AG04450 (cell line): ENCODE data around the gene HDAC2. TPM values are rescaled to one million over a fixed set of nuclear protein-coding genes. Genes with fewer than 3 reads are reported as not detected.
"Not testable (repeated sequence)": the region's sequence is repeated elsewhere in the genome, so short reads cannot be mapped to it uniquely, and the experiment has no call there.

Source experiments
- CTCF ChIA-PET: fragments of 300-600, 350-600 bp; formaldehyde crosslinking; extraction: SDS; loops from one replicate; lab custom pipeline; 2022; ENCODE audit warnings: antibody characterized with exemption, inconsistent platforms; lab: Charles Lee
- POLR2A ChIA-PET: fragments of 350-600 bp; formaldehyde crosslinking; extraction: SDS; loops from one replicate; lab custom pipeline; 2021; ENCODE audit warnings: antibody characterized with exemption, inconsistent platforms; lab: Yijun Ruan, JAX
- DNase-seq: peaks from one replicate; pipeline ENCODE4 v3.0.0-alpha.2; 2011; ENCODE audit warnings: low read depth, low spot score
- H3K27ac ChIP-seq: one replicate; pipeline ENCODE4 v1.5.1; 2012; ENCODE audit warnings: low read depth, low read length, control low read depth
- H3K27me3 ChIP-seq: one replicate; pipeline ENCODE4 v1.6.0; 2012; ENCODE audit warnings: low read length; ENCODE audit not compliant: control insufficient read depth, insufficient read depth
- H3K4me3 ChIP-seq: 2 replicates; pipeline ENCODE4 v1.5.1; 2011; ENCODE audit warnings: mild to moderate bottlenecking, low read depth, low read length, control low read depth
- H3K9me3 ChIP-seq: 2 replicates; pipeline ENCODE4 v1.5.1; 2012; ENCODE audit warnings: low read length; ENCODE audit not compliant: control insufficient read depth, insufficient read depth
- polyA plus RNA-seq: library from polyadenylated mRNA; depleted of rRNA; stranded (reverse); fragments of >200 nt; gene quantifications from 2 replicates; pipeline ENCODE4 v1.2.3, GENCODE V29; 2011
- TF ChIP-seq, protein P1 (sequence below): IDR thresholded peaks from 2 replicates; pipeline ENCODE4 v1.5.1; 2011; ENCODE audit warnings: low read depth, low read length, control low read depth, inconsistent platforms

Gene HDAC2
- polyA plus RNA-seq, 1 experiment: 242 TPM

DNA sequence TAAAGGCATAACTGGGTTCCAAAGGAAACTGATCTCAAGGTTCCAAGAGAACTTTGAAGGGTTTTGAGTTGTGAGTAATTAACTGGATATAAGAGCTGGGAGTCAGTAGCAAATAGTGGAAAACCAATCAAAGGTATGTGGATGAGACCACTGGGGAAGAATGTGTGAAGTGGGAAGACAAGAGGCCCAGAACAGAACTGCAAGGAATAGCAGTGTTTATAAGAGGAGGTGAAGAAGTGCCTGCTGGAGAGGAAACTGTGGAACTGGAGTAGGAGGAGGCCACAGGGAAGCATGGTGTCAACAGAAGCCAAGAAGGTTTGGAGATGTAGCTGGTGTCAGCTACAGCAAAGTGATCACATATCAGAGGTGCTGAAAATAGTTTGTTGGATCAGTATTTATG lies 18.7 kb upstream of the HDAC2 start:
- Histone ChIP-seq H3K27me3 (no peaks in the 10 kb centered on the region), H3K9me3 (no peaks in the 10 kb centered on the region), H3K4me3 (no peak overlapping the region), H3K27ac (no peak overlapping the region)
- TF ChIP-seq, protein P1, sequence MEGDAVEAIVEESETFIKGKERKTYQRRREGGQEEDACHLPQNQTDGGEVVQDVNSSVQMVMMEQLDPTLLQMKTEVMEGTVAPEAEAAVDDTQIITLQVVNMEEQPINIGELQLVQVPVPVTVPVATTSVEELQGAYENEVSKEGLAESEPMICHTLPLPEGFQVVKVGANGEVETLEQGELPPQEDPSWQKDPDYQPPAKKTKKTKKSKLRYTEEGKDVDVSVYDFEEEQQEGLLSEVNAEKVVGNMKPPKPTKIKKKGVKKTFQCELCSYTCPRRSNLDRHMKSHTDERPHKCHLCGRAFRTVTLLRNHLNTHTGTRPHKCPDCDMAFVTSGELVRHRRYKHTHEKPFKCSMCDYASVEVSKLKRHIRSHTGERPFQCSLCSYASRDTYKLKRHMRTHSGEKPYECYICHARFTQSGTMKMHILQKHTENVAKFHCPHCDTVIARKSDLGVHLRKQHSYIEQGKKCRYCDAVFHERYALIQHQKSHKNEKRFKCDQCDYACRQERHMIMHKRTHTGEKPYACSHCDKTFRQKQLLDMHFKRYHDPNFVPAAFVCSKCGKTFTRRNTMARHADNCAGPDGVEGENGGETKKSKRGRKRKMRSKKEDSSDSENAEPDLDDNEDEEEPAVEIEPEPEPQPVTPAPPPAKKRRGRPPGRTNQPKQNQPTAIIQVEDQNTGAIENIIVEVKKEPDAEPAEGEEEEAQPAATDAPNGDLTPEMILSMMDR: 0 out of 2 replicates have a peak, but pooled peaks have one; percentile 5
- no peak for DNase-seq
- POLR2A ChIA-PET: no interaction called here
- CTCF ChIA-PET: interaction anchor here (0.6 to 8.6 kb wide), 4 partner anchors 9 to 1909 kb away, joined by 3 to 232 read pairs (median 10); no protein-coding TSS in a partner anchor

DNA sequence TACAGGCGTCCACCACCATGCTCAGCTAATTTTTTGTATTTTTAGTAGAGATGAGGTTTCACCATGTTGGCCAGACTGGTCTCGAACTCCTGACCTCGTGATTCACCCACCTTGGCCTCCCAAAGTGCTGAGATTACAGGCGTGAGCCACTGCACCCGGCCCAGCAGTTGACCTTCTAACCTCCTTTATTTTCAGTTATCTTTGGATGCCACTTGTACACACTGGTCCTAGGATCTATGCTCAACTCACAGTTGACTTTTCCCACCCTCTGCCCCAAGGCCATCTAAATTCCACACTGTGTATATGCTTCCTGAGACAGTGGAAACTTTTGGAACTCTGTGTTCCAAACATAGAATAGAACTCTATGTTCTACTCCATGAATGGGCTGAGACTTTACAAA lies 11.7 kb upstream of the HDAC2 start:
- H3K27me3 ChIP-seq, H3K9me3 ChIP-seq, H3K4me3 ChIP-seq, H3K27ac ChIP-seq, DNase-seq, CTCF ChIA-PET, POLR2A ChIA-PET: not testable (repeated sequence)

DNA sequence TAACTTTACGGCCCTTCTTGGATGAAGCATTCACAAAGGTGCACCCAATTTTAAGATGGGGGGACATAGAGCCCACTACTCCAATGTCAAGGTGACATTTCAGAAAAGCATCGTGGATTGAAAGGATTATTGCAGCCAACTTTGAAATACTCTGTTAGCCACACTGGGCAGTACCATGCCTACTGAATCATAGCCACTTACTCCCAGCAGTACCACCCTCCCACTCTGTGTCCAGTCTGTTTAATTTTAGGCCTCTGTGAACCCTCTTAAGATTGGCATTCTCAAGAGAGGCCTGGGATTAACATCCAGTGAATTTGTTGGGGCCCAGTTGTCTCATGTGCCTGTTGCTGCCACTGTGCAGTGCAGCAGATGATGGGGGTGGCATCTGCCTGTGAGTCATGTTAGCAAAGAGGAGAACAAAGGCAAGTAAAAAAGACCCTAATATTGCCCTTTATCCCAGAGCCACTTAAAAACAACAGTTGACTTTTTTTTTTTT lies 11.2 kb upstream of the HDAC2 start:
- POLR2A ChIA-PET: interaction anchor here (0.7 kb wide), 1 partner anchor 13 kb away, joined by 3 read pairs; no protein-coding TSS in a partner anchor
- no peaks in the 10 kb centered on the region for H3K27me3 ChIP-seq
- no peaks in the 10 kb centered on the region for H3K9me3 ChIP-seq
- no peak overlapping the region for H3K27ac ChIP-seq
- no peak overlapping the region for H3K4me3 ChIP-seq
- CTCF ChIA-PET: interaction anchor here (0.7 to 2.9 kb wide), 5 partner anchors 8 to 1560 kb away, joined by 3 to 62 read pairs (median 6); no protein-coding TSS in a partner anchor
- DNase-seq: no peak
- TF ChIP-seq, protein P1: no peak

DNA sequence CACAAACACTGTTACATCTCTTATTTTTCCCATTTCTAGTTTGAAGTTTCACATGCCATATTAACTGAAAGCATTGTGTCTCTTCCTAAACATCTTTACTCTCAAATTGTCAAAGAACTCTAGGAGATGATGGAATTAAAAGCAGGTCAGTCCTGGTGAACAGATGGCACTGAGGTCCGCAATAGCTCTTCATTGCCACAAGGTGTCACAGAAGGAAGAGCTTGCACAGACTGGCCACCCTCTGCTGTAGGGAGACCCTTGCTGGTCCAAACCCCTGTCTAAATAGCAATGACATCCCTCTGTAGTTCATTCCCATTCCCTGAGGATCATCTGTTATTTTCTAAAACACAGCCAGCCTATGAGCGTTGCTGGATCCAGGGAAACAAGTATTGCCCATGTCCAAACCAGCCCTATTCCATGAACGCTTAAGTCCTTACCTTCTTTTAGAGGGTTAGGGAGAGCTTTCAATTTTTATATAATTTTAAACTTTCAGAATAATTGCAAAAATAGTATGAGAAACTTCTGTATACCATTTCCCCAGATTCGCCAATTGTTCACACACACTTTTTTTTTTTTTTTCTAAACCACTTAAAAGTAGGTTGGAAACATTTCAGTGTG lies 10.1 kb upstream of the HDAC2 start:
- Histone ChIP-seq H3K27ac (no peak overlapping the region), H3K4me3 (no peak overlapping the region), H3K27me3 (no peaks in the 10 kb centered on the region), H3K9me3 (no peaks in the 10 kb centered on the region)
- ChIA-PET CTCF (interaction anchor here (0.7 to 2.9 kb wide), 17 partner anchors 9 to 1562 kb away, joined by 3 to 62 read pairs (median 5); partner anchors contain the start of gene HDAC2), POLR2A (interaction anchor here (0.7 to 1.2 kb wide), 3 partner anchors 13 to 16 kb away, joined by 3 read pairs; no protein-coding TSS in a partner anchor)
- DNase-seq: no peak
- TF ChIP-seq, protein P1: peak; percentile 64

DNA sequence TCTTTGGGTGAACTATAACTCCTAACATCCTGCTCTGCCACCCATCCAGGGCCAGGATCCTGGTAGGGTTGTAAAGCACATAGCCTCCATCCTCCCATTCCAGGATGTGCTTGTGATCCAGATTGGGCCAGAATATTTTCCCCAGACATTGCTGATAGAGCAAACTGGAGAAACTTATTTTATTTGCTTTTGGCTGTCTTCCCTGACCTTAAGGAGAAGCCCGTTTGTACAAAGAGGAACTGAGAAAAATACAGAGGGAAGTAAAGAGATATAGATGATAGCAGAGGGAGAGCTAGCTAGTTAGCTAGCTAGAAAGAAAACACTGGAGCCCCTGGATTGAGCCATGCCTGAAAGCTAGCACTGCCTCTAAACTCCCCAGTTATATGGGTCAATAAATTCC lies 9.0 kb upstream of the HDAC2 start:
- no peak for DNase-seq
- no peaks in the 10 kb centered on the region for H3K9me3 ChIP-seq
- ChIA-PET POLR2A (interaction anchor here (1.0 kb wide), 1 partner anchor 14 kb away, joined by 3 read pairs; no protein-coding TSS in a partner anchor), CTCF (interaction anchor here (0.9 to 2.9 kb wide), 10 partner anchors 10 to 325 kb away, joined by 3 to 62 read pairs (median 6); no protein-coding TSS in a partner anchor)
- no peak overlapping the region for H3K4me3 ChIP-seq
- TF ChIP-seq, protein P1: no peak
- H3K27me3 ChIP-seq: no peaks in the 10 kb centered on the region
- no peak overlapping the region for H3K27ac ChIP-seq
